Subcutaneous abdominal adipose tissue (tissue), 5 donors: ENCODE data around the gene FOXQ1.

Source experiments
- H3K27ac ChIP-seq: one replicate; pipeline ENCODE4 v1.7.0; 2013; ENCODE audit warnings: low read depth, mild to moderate bottlenecking, inconsistent platforms, low read length, moderate library complexity
- H3K27me3 ChIP-seq, 5 donors: one replicate each; pipeline ENCODE4 v1.7.0; 2013; ENCODE audit warnings: low read length in 5 of 5, inconsistent platforms in 1 of 5; ENCODE audit not compliant: control insufficient read depth in 5 of 5, insufficient read depth in 4 of 5
- H3K36me3 ChIP-seq, 5 donors: one replicate each; pipeline ENCODE4 v1.7.0; 2013; ENCODE audit warnings: low read length in 5 of 5; ENCODE audit not compliant: control insufficient read depth in 5 of 5, insufficient read depth in 5 of 5
- H3K4me1 ChIP-seq, 5 donors: one replicate each; pipeline ENCODE4 v1.7.0; 2013; ENCODE audit warnings: low read length in 5 of 5, mild to moderate bottlenecking in 3 of 5, moderate library complexity in 1 of 5; ENCODE audit not compliant: control insufficient read depth in 5 of 5, insufficient read depth in 5 of 5
- H3K4me3 ChIP-seq, 5 donors: one replicate each; pipeline ENCODE4 v1.7.0; 2013; ENCODE audit warnings: low read length in 5 of 5, low read depth in 1 of 5
- H3K9ac ChIP-seq, 5 donors: one replicate each; pipeline ENCODE4 v1.7.0; 2013; ENCODE audit warnings: low read length in 5 of 5, mild to moderate bottlenecking in 4 of 5, moderate library complexity in 3 of 5
- H3K9me3 ChIP-seq, 5 donors: one replicate each; pipeline ENCODE4 v1.7.0; 2013; ENCODE audit warnings: low read length in 5 of 5; ENCODE audit not compliant: control insufficient read depth in 5 of 5
- donor health status: healthy.
- donor health status: healthy.
- donor health status: healthy.
- donor health status: healthy.
- donor health status: healthy.

FOXQ1 gene

DNA sequence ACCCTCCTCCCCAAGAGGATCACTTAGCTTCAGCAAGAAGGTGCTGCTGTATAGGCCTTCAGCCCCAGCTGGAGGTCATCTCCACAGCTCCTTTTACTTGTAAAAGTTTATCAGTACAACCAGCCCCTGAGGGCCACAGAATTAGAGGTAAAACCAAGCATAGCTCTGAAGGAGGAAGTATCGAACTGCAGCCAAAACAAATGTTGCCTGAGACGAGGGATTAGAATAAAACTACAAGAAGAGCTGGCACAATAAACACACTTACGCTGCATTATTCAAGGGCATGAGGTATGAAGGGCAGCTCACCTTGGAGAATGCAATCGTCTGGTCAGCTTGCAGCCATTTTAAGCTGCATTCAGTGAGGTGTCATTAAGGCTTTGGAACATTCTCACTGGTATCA is 21.1 kb upstream of the FOXQ1 start:
- peaks cover 0 to 2% (median 0%) of the 10 kb centered on the region in 5 donors for H3K4me1 ChIP-seq
- no peaks in the 10 kb centered on the region for H3K9me3 ChIP-seq
- no peak overlapping the region for H3K27ac ChIP-seq
- H3K4me3 ChIP-seq: no peak overlapping the region
- H3K36me3 ChIP-seq: no peaks in the 10 kb centered on the region
- no peak overlapping the region for H3K9ac ChIP-seq
- peaks cover 0 to 13% (median 6%) of the 10 kb centered on the region in 5 donors for H3K27me3 ChIP-seq

DNA sequence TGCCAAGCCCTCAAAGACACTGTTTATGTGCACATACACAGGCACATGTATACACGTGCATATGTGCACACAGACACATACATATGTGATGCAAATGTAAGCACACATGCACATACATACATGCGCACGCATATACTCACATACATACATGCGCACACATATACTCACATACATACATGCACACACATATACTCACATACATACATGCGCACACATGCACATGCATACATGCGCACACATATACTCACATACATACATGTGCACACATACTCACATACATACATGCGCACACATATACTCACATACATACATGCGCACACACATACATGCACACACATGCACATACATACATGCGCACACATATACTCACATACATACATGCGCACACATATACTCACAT is 20.5 kb upstream of the FOXQ1 start:
- Histone ChIP-seq H3K27ac (no peak overlapping the region), H3K9me3 (no peaks in the 10 kb centered on the region), H3K4me3 (no peak overlapping the region), H3K9ac (no peak overlapping the region), H3K4me1 (no peaks in the 10 kb centered on the region), H3K36me3 (no peaks in the 10 kb centered on the region), H3K27me3 (peaks cover 0 to 14% (median 6%) of the 10 kb centered on the region in 5 donors)

DNA sequence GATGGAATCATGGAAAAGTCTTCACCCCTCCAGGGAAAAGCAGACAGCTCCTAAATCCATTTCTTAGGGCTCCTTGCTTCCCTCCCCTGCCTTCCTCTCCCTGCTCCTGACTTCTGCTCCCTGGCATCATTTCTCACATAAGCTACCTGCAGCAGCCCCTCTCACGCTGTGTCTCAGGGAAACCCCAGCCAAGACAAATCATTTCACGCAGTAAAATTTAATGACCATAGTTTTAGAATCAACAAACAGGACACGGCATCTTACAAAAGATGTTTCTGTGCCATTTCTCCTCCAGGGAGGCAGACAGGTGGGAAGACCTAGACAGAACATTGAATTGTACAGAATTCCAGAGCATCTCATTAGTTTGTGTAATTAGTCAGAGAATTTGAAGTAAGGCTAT is 16.5 kb upstream of the FOXQ1 start:
- no peak overlapping the region for H3K9ac ChIP-seq
- no peaks in the 10 kb centered on the region for H3K9me3 ChIP-seq
- H3K4me1 ChIP-seq: no peaks in the 10 kb centered on the region
- no peaks in the 10 kb centered on the region for H3K36me3 ChIP-seq
- H3K27ac ChIP-seq: no peak overlapping the region
- H3K4me3 ChIP-seq: no peak overlapping the region
- H3K27me3 ChIP-seq: peaks cover 0 to 16% (median 7%) of the 10 kb centered on the region in 5 donors

DNA sequence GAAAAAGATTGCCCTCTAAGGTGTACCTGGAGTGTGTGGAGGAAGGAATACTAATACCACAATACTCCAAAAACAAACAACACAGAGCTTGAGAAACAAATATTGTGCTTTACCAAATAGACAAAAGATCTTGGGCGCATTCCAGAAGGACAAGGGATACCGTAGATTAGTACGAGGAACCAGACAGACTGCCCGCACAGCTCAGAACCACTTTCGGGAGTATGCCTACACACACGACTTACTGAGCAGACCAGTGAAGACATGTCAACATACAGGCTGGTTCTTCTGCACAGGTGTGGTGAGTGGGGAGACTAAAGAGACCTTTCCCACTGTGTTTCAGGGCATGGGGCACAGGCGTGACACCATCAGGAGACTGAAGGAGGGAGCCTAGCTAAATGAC is 15.8 kb upstream of the FOXQ1 start:
- Histone ChIP-seq H3K27ac (no peak overlapping the region), H3K27me3 (peaks cover 0 to 16% (median 7%) of the 10 kb centered on the region in 5 donors), H3K4me3 (no peak overlapping the region), H3K9ac (no peak overlapping the region), H3K9me3 (peaks cover 0 to 2% (median 0%) of the 10 kb centered on the region in 5 donors), H3K4me1 (no peaks in the 10 kb centered on the region), H3K36me3 (no peaks in the 10 kb centered on the region)

DNA sequence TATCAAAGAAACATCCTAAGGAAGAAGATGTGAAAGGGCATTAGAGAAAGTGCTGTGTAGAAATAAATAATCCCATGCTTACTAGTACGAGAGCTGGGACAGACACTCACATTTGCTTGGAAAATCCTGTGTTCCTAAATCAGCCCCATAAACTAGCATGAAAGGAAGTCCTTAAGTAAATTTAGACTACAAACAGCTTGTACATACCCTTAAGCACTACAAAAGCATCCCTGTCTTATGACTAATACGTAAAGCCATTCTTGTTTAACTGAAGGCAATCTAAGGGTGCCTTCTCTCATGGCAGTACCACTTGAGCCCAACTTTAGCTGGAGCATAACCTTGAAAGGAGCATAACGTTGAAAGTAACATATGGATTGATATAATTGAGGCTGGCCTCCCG is 15.4 kb upstream of the FOXQ1 start:
- Histone ChIP-seq H3K9me3 (peaks cover 0 to 7% (median 0%) of the 10 kb centered on the region in 5 donors), H3K4me1 (no peaks in the 10 kb centered on the region), H3K27me3 (peaks cover 0 to 16% (median 7%) of the 10 kb centered on the region in 5 donors), H3K4me3 (no peak overlapping the region), H3K27ac (no peak overlapping the region), H3K36me3 (no peaks in the 10 kb centered on the region), H3K9ac (no peak overlapping the region)

DNA sequence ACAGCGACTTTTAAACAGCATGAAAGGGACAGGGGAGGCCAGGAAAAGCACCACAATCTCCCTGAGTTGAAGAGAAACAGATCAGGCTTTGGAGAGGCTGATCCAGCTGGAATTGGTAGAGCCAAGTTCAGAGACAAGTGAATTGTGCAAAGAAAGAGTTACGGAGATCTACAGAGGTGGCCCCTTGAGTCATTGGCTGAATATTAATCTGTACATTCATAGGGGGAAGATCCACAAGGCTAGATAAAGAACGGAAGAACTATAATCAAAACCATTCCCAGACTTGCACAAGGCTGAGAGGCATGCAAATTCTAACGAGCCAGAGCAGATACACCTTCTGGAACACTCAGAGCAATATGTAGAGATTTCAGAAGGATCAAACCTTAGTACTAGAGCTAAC is 14.2 kb upstream of the FOXQ1 start:
- H3K27me3 ChIP-seq: peaks cover 0 to 11% (median 7%) of the 10 kb centered on the region in 5 donors
- no peak overlapping the region for H3K4me3 ChIP-seq
- no peaks in the 10 kb centered on the region for H3K36me3 ChIP-seq
- H3K9ac ChIP-seq: no peak overlapping the region
- H3K4me1 ChIP-seq: no peaks in the 10 kb centered on the region
- no peak overlapping the region for H3K27ac ChIP-seq
- peaks cover 0 to 12% (median 0%) of the 10 kb centered on the region in 5 donors for H3K9me3 ChIP-seq

DNA sequence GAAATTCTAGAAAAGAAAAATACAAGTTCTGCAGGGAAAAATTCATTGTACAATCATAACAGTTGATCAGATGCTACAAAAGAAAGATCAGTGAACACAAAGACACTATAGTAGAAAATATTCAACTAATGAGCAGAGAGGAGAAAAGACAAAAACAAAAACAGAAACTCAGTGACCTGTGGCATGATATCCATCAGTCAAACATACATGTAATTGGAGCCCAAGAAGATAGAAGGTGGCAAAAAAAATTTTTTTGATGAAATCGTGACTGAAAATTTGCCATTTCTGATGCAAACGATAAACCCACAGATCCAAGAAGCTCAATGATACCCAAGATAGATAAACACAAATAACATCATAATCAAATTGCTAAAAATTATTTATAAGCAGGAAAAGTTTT is 13.1 kb upstream of the FOXQ1 start:
- Histone ChIP-seq H3K27ac (no peak overlapping the region), H3K27me3 (peaks cover 0 to 11% (median 7%) of the 10 kb centered on the region in 5 donors), H3K36me3 (no peaks in the 10 kb centered on the region), H3K4me3 (no peak overlapping the region), H3K4me1 (no peaks in the 10 kb centered on the region), H3K9ac (no peak overlapping the region), H3K9me3 (peaks cover 0 to 12% (median 0%) of the 10 kb centered on the region in 5 donors)

DNA sequence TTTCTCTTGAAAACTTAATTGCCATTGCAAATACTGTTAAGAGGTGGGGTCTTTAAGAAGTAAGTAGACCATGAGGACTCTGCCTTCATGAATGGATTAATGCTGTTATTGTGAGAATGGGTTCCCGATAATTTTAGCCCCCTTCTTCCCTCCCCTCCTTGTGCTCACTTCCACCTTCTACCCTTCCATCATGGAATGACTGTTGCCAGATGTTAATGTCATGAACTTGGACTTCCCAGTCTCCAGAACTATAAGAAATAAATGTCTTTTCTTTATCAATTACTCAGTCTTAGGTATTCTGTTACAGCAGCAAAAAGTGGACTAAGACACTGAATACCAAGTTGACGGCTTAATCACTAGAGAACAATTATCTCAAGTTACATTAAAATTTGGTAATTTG is 5.8 kb upstream of the FOXQ1 start:
- Histone ChIP-seq H3K4me3 (no peak overlapping the region), H3K27me3 (peaks cover 7 to 18% (median 12%) of the 10 kb centered on the region in 5 donors), H3K36me3 (no peaks in the 10 kb centered on the region), H3K4me1 (peaks cover 1 to 6% (median 6%) of the 10 kb centered on the region in 5 donors), H3K9me3 (peaks cover 0 to 19% (median 7%) of the 10 kb centered on the region in 5 donors), H3K27ac (no peak overlapping the region), H3K9ac (no peak overlapping the region)

DNA sequence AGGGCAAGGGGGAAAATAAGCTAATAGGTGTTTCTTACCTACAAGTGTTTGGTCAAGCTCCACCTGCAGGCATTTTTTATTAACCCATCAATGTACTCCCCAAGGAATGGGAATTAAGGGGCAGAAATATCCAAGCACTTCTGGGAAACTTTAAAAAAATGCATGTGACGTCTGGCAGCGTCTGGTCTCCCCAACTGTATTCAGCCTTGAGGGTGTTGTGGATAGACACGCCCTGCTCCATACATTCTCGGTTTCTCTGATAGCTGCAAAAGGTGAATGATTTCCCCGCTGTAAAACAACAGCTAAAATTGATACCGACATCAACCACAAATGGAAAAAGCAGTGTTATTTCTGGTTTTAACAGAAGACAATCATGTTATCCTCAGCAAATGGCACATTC is 2.5 kb upstream of the FOXQ1 start:
- Histone ChIP-seq H3K27ac (no peak overlapping the region), H3K9me3 (peaks cover 0 to 10% (median 7%) of the 10 kb centered on the region in 5 donors), H3K36me3 (no peaks in the 10 kb centered on the region), H3K9ac (no peak overlapping the region), H3K4me1 (peaks cover 4 to 26% (median 23%) of the 10 kb centered on the region in 5 donors), H3K4me3 (no peak overlapping the region), H3K27me3 (peaks cover 19 to 36% (median 32%) of the 10 kb centered on the region in 5 donors)

DNA sequence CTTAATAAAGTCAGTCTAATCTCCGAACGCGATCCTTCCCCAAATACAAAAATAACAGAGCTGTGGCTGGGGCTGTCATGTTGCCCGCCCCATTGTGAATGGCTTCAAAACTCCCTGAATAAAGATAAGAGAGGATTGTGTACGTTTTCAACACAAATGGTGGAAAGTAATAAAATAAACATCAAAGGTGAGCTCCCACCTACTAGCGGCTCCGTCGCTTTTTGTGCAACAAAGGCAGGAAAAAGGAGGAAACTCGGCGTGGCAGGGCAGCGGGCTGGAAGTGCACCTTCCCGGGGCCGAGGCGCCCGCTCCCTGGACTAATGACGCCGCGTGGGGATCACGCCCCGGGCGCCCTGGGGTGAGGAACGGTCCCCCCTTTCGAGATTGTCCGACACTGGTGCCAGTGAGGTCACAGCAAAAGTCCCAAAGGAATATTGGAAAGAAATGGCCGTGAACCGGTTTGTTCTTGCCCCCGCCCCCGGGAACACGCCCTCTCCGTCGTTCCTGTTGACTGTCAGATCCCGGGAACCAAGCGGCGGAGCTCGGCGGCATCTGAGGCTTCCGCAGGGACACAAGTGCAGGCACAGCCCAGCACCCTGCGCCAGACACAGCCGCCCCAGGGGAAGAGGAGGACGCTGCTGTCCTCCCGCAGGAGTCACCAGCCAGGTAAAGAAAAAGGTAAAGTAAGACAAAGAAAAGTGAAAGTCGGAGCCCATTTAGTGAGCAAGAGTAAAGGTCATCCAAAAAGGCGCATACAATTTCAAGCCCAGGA is 1.1 kb upstream of the FOXQ1 start:
- Histone ChIP-seq H3K27me3 (peaks cover 28 to 49% (median 44%) of the 10 kb centered on the region in 5 donors), H3K9me3 (peaks cover 0 to 6% (median 2%) of the 10 kb centered on the region in 5 donors), H3K4me3 (peak overlapping the region; percentile 43 to 75 (median 57)), H3K4me1 (peaks cover 4 to 26% (median 25%) of the 10 kb centered on the region in 5 donors), H3K27ac (no peak overlapping the region), H3K9ac (no peak overlapping the region), H3K36me3 (no peaks in the 10 kb centered on the region)
